LoVo (cell line): Measurements from ENCODE around the gene METTL5.
"Not testable (repeated sequence)": the region's sequence is repeated elsewhere in the genome, so short reads cannot be mapped to it uniquely, and the experiment has no call there.

Experiments
- DNase-seq: peaks from one replicate; pipeline ENCODE4 v3.0.0-alpha.2; 2016; ENCODE audit warnings: low spot score

METTL5 gene

GRCh38 chr2:169824373-169825333, at the start of gene METTL5:
TSS of gene METTL5 (minus strand) at chr2:169824905. CDS start at chr2:169824597, 308 bp downstream.
- peak; percentile 91 for DNase-seq

GRCh38 chr2:169871994-169872393, 47.3 kb upstream of the METTL5 start:
- no peak for DNase-seq

DNA sequence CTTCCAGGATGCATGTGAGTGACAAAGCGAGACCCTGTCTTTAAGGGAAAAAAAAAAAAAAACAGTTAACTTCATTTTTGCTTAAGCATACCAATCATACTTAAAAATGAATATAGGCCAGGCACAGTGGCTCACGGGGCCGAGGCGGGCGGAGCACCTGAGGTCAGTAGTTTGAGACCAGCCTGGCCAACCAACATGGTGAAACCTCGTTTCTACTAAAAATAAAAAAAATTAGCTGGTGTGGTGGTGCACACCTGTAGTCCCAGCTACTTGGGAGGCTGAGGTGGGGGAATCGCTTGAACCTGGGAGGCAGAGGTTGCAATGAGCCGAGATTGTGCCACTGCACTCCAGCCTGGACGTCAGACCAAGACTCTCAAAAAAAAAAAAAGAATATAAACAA, 46.7 kb upstream of the METTL5 start:
- not testable (repeated sequence) for DNase-seq

GRCh38 chr2:169868951-169869350, 44.2 kb upstream of the METTL5 start:
- DNase-seq, result no peak

- DNase-seq, result no peak
Observed at GRCh38 chr2:169867579-169867978, 42.9 kb upstream of the METTL5 start.

- DNase-seq, result not testable (repeated sequence)
Observed at GRCh38 chr2:169866230-169866629, 41.5 kb upstream of the METTL5 start.

GRCh38 chr2:169865492-169865891, 40.8 kb upstream of the METTL5 start:
- no peak for DNase-seq

DNA sequence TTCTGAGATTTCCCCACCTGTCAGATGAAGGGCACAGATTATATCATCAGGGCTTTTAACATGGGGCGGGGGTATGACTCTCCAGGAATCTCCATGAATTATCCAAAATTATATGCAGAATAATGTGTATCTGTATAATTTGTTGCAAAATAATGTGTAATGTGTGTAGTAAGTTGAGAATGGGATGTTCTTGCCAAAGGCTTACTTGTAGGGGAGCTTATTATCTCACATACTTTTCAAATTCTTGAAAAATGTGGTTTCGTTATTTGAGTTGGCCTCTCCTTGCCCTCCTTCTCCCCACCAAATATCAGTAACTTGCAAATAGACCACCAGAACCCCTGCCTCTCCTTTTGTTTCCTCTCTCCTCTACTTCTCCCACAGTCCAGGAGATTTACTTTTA, 38.1 kb upstream of the METTL5 start:
- no peak for DNase-seq

DNA sequence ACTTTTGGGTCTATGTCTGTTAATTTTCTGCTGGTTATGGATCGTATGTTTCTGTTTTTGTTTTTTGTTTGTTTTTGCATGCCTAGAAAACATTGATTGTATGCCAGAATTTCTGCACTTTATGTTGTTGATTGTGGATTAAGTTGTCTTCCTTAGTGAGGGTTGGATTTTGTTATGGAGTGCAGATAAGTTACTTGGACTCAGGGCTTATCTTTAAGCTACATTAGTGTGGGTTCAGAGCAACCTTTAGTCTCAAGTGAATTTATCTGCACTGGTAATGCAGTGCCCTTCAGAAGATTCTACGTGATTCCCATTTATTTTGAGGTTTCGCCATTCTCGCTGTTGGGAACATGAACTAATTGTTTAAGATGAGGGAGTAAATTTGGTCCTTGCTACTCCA, 35.4 kb upstream of the METTL5 start:
- no peak for DNase-seq

GRCh38 chr2:169859423-169859822, 34.7 kb upstream of the METTL5 start:
- DNase-seq, result no peak

DNA sequence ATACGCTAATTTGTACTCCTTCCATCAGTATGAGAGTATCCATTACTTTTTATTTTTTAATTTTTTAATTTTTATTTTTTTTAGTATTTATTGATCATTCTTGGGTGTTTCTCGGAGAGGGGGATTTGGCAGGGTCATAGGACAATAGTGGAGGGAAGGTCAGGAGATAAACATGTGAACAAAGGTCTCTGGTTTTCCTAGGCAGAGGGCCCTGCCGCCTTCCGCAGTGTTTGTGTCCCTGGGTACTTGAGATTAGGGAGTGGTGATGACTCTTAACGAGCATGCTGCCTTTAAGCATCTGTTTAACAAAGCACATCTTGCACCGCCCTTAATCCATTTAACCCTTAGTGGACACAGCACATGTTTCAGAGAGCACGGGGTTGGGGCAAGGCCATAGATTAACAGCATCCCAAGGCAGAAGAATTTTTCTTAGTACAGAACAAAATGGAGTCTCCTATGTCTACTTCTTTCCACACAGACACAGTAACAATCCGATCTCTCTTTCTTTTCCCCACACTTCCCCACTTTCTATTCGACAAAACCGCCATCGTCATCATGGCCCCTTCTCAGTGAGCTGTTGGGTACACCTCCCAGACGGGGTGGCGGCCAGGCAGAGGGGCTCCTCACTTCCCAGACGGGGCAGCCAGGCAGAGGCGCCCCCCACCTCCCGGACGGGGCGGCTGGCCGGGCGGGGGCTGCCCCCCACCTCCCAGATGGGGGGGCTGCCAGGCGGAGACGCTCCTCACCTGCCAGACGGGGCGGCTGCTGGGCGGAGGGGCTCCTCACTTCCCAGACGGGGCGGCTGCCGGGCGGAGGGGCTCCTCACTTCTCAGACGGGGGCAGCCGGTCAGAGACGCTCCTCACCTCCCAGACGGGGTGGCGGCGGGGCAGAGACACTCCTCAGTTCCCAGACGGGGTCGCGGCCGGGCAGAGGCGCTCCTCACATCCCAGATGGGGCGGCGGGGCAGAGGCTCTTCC, 30.9 kb upstream of the METTL5 start:
- not testable (repeated sequence) for DNase-seq

DNA sequence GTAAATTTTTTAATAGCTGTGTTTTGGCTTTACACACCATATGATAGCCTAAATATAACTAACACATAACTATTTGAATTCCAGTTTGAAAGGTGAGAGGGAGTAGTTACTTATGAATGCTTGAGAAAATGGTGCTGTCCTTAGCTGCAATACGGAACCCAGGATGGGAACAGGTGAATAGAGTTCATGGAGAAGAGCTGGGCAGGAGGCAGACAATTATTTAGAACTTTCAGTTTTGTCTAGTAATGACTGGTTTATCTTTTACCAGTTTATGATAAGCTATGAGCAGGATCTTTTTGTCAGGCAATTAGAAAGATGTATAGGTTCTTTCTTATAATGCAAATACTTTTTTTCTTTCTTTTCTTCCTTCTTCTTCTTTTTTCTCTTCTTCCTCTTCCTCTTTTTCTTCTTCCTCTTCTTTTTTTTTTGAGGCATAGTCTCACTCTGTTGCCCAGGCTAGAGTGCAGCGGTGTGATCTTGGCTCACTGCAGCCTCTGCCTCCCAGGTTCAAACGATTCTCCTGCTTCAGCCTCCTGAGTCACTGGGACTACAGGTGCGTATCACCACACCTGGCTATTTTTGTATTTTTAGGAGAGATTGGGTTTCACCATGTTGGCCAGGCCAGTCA, 28.4 kb upstream of the METTL5 start:
- DNase-seq, result no peak

GRCh38 chr2:169849710-169850109, 25.0 kb upstream of the METTL5 start:
- no peak for DNase-seq

DNA sequence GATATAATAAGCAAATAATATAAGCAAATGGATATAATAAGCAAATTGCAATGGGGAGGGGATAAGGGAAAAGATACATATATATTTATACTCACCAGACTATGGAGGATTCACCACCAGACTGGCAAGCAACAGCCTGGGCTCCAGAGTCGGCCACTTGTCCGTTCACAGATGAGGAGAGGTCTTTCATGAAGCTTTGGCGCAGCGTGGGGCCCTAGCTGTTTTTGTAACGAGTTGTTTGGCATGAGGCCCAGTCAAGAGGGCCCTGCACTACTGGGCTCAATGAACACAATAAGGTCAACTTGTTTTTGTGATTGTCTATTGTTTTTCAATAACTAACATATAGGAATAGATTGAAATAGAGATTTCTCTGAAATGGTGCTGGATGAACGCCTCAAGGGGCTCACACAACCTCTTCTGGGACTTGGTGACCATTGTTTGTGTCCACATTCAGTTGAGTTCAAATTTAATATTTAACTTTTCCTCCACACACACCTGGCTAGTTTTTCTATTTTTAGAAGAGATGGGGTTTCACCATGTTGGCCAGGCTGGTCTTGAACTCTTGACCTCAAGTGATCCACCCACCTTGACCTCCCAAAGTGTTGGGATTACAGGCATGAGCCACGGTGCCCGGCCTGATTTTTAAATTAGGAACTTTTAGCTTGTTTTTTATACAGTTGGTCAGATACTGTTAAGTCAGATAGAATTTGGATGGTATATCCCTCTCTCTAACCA, 24.4 kb upstream of the METTL5 start:
- not testable (repeated sequence) for DNase-seq

DNA sequence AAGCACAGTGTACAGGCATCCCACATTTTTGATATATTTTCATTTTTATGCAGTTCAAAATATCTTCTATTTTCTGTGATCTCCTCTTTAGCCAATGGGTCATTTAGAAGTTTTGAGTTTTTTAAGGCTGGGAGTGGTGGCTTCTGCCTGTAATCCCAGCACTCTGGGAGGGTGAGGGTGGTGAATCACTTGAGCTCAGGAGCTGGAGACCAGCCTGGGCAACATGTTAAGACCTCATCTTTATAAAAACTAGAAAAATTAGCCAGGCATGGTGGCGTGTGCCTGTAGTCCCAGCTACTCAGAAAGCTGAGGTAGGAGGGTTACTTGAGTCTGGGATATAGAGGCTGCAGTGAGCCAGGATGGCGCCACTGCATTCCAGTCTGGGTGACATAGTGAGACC, 20.3 kb upstream of the METTL5 start:
- DNase-seq, result no peak

- not testable (repeated sequence) for DNase-seq
Observed at GRCh38 chr2:169841625-169842024, 16.9 kb upstream of the METTL5 start.

DNA sequence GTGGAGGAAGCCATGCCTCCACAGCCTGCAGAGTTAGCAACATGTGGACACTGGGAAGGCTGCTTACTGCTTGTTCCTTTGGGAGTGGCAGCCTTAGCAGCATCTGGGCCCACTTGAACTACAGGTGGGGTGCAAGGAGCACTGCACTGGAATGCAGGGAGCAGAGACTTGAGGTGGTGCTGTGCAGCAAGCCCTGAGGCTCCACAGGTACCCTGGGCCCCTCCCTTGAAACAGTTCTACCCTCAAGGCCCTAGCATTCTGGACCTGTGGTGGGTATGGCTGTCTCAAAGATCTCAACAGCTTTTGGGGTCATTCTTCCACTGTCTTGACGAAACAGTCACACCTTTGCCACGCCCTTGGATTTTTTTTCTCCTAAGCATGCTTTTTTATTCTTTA, 16.0 kb upstream of the METTL5 start:
- no peak for DNase-seq

DNA sequence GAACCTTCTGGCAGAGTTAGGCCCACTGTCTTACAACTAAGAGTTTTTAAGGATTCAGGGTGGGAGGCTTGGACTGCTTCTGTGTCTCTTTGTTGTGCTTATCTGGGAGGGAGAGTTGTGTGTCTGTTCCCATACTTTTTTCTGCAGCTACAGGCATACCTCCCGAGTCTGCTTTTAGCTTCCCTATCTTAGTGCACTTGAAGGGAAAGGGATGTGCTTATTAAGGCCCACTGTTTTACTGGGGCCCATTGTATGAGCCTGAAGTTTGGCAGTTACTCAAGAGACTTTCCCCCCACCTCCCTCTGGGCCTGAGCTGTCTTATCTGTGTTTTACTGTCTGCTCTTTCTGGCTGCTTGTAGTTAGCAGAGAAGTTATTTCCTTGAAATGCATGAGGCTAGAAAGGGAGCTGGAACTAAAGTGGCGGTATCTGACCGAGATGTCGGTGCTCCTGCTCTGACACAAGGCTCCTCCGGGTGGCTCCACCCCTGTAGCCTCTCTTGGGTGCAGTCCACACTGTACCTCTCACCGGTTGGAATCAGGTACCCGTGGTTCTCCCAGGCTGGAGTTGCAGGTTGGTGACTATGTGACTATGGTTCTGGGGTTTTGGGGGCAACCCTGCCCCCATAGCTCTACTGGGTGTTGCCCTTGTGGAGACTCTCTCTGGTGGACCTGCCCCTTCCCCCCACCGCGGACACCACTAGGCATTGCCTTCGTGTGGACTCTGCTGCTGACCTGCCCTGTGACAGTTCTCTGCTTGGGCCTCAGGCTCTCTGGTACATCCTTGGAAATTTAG, 15.4 kb upstream of the METTL5 start:
- no peak for DNase-seq

GRCh38 chr2:169838743-169839489, 14.2 kb upstream of the METTL5 start:
- DNase-seq, result no peak

DNA sequence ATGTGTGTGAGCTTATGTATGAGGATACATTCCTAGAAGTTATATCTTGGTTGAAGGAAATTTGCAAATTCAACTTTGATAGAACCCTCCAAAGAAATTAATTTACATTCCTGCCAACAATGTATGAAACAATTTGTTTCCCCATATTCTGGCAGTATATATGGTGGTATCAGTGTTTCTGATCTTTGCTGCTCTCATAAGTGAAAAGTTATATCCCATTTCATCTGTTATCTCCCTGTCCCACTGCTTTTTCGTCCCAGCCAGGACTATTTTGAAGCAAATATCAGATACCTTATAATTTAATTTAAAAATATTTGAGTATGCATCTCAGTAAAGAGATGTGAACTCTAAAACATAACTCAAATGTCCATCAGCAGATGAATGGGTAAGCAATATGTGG, 9.7 kb upstream of the METTL5 start:
- no peak for DNase-seq
